HEK293 (cell line): ENCODE results near the gene LGALS16.

ENCODE experiments used
- FEZF1 ChIP-seq: fragments of 450-650 bp; formaldehyde crosslinking; IDR thresholded peaks from 2 replicates; pipeline ENCODE4 v1.5.1; 2016; ENCODE audit warnings: missing biosample characterization, missing genetic modification characterization
- GLI4 ChIP-seq: fragments of 450-650 bp; formaldehyde crosslinking; IDR thresholded peaks from 2 replicates; pipeline ENCODE4 v1.5.1; 2016; ENCODE audit warnings: missing biosample characterization, missing genetic modification characterization
- SP2 ChIP-seq: fragments of 450-650 bp; formaldehyde crosslinking; IDR thresholded peaks from 2 replicates; pipeline ENCODE4 v1.5.1; 2016; ENCODE audit warnings: missing biosample characterization, missing genetic modification characterization
- WT1 ChIP-seq: fragments of 450-650 bp; formaldehyde crosslinking; IDR thresholded peaks from 2 replicates; pipeline ENCODE4 v1.5.1; 2016; ENCODE audit warnings: missing biosample characterization, missing genetic modification characterization
- ZBTB21 ChIP-seq: fragments of 450-650 bp; formaldehyde crosslinking; IDR thresholded peaks from 2 replicates; pipeline ENCODE4 v1.5.1; 2017; ENCODE audit warnings: missing biosample characterization, missing genetic modification characterization
- ZFP3 ChIP-seq: fragments of 450-650 bp; formaldehyde crosslinking; IDR thresholded peaks from 2 replicates; pipeline ENCODE4 v1.5.1; 2016; ENCODE audit warnings: low read depth, missing biosample characterization, missing genetic modification characterization
- ZNF10 ChIP-seq: fragments of 450-650 bp; formaldehyde crosslinking; IDR thresholded peaks from 2 replicates; pipeline ENCODE4 v1.5.1; 2017; ENCODE audit warnings: missing biosample characterization, missing genetic modification characterization
- ZNF157 ChIP-seq: fragments of 450-650 bp; formaldehyde crosslinking; IDR thresholded peaks from 2 replicates; pipeline ENCODE4 v1.5.1; 2016; ENCODE audit warnings: missing biosample characterization, missing genetic modification characterization
- ZNF302 ChIP-seq: fragments of 450-650 bp; formaldehyde crosslinking; IDR thresholded peaks from 2 replicates; pipeline ENCODE4 v1.5.1; 2016; ENCODE audit warnings: missing biosample characterization, missing genetic modification characterization, low read depth
- ZNF366 ChIP-seq: fragments of 450-650 bp; formaldehyde crosslinking; conservative IDR thresholded peaks from 2 replicates; pipeline ENCODE4 v1.5.1; 2016; ENCODE audit warnings: missing biosample characterization, missing genetic modification characterization
- ZNF394 ChIP-seq: fragments of 450-650 bp; formaldehyde crosslinking; IDR thresholded peaks from 2 replicates; pipeline ENCODE4 v1.5.1; 2016; ENCODE audit warnings: missing biosample characterization, missing genetic modification characterization, mild to moderate bottlenecking, moderate library complexity, borderline replicate concordance
- ZNF521 ChIP-seq: fragments of 450-650 bp; formaldehyde crosslinking; IDR thresholded peaks from 2 replicates; pipeline ENCODE4 v1.5.1; 2017; ENCODE audit warnings: missing biosample characterization, mild to moderate bottlenecking, missing genetic modification characterization
- ZNF585B ChIP-seq: fragments of 450-650 bp; formaldehyde crosslinking; IDR thresholded peaks from 2 replicates; pipeline ENCODE4 v1.5.1; 2016; ENCODE audit warnings: missing biosample characterization, missing genetic modification characterization
- ZNF624 ChIP-seq: fragments of 450-650 bp; formaldehyde crosslinking; IDR thresholded peaks from 2 replicates; pipeline ENCODE4 v1.5.1; 2017; ENCODE audit warnings: missing biosample characterization, missing genetic modification characterization
- ZNF660 ChIP-seq: fragments of 450-650 bp; IDR thresholded peaks from 2 replicates; pipeline ENCODE4 v1.5.1; 2018; ENCODE audit warnings: missing biosample characterization, mild to moderate bottlenecking, missing genetic modification characterization
- ZNF664 ChIP-seq: fragments of 450-650 bp; formaldehyde crosslinking; IDR thresholded peaks from 2 replicates; pipeline ENCODE4 v1.5.1; 2016; ENCODE audit warnings: missing biosample characterization, missing genetic modification characterization
- ZNF670 ChIP-seq: fragments of 450-650 bp; formaldehyde crosslinking; IDR thresholded peaks from 2 replicates; pipeline ENCODE4 v1.5.1; 2016; ENCODE audit warnings: missing biosample characterization, missing genetic modification characterization, low read depth
- ZNF747 ChIP-seq: fragments of 450-650 bp; formaldehyde crosslinking; IDR thresholded peaks from 2 replicates; pipeline ENCODE4 v1.5.1; 2016; ENCODE audit warnings: missing biosample characterization, missing genetic modification characterization
- ZNF776 ChIP-seq: fragments of 450-650 bp; formaldehyde crosslinking; IDR thresholded peaks from 2 replicates; pipeline ENCODE4 v1.5.0; 2017; ENCODE audit warnings: missing biosample characterization, missing genetic modification characterization, borderline replicate concordance
- ZNF791 ChIP-seq: fragments of 450-650 bp; formaldehyde crosslinking; IDR thresholded peaks from 2 replicates; pipeline ENCODE4 v1.5.1; 2016; ENCODE audit warnings: missing biosample characterization, missing genetic modification characterization
- ZSCAN23 ChIP-seq: fragments of 450-650 bp; formaldehyde crosslinking; IDR thresholded peaks from 2 replicates; pipeline ENCODE4 v1.5.1; 2016; ENCODE audit warnings: missing biosample characterization, missing genetic modification characterization
- TF ChIP-seq, protein P1 (sequence below): fragments of 450-650 bp; formaldehyde crosslinking; IDR thresholded peaks from 2 replicates; pipeline ENCODE4 v1.5.1; 2016; ENCODE audit warnings: missing biosample characterization, missing genetic modification characterization
- TF ChIP-seq, protein P2 (sequence below): fragments of 450-650 bp; formaldehyde crosslinking; IDR thresholded peaks from 2 replicates; pipeline ENCODE4 v1.5.1; 2016; ENCODE audit warnings: missing biosample characterization, missing genetic modification characterization
- TF ChIP-seq, protein P3 (sequence below): fragments of 450-650 bp; formaldehyde crosslinking; IDR thresholded peaks from 2 replicates; pipeline ENCODE4 v1.5.1; 2016; ENCODE audit warnings: missing biosample characterization, missing genetic modification characterization, borderline replicate concordance
- TF ChIP-seq, protein P4 (sequence below): fragments of 450-650 bp; formaldehyde crosslinking; IDR thresholded peaks from 2 replicates; pipeline ENCODE4 v1.5.1; 2016; ENCODE audit warnings: missing biosample characterization, missing genetic modification characterization
- TF ChIP-seq, protein P5 (sequence below): fragments of 450-650 bp; formaldehyde crosslinking; IDR thresholded peaks from 2 replicates; pipeline ENCODE4 v1.5.1; 2016; ENCODE audit warnings: missing biosample characterization, missing genetic modification characterization

The LGALS16 gene

DNA sequence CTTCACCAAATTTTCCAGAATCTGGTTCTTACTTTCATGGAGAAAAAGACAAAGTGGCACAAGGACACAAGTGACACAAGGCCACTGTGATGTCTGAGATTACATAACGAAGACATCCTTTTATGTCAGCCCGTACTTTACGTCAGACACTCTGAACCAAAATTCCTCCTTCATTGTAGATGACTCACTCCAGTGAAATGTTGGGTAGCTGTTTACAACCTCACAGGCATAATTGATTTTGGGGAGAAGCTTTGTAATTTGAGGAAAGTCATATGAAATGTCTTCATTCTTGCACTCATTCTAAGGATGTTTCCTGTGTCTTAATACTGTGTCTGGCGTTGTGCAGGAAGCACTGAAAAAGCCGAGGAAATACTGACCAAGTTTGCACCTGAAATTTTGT lies 28.6 kb downstream of the LGALS16 start (continued):
- TF ChIP-seq ZSCAN23 (no peak), ZNF747 (tag by site-specific recombination) (no peak), ZNF664 (tag by site-specific recombination) (no peak), ZNF521 (tag by site-specific recombination) (no peak), ZNF660 (peak; percentile 84), ZNF394 (tag by site-specific recombination) (peak; percentile 61; the same call in 1 of the 2 replicates), ZNF791 (tag by site-specific recombination) (no peak), SP2 (tag by site-specific recombination) (no peak), ZNF776 (tag by site-specific recombination) (no peak), ZNF366 (tag by site-specific recombination) (peak; percentile 57), ZNF302 (tag by site-specific recombination) (no peak), GLI4 (tag by site-specific recombination) (no peak), ZNF624 (tag by site-specific recombination) (no peak), ZNF10 (tag by site-specific recombination) (no peak), ZFP3 (tag by site-specific recombination) (no peak), ZNF585B (tag by site-specific recombination) (no peak), FEZF1 (no peak), ZNF670 (tag by site-specific recombination) (no peak), ZBTB21 (tag by site-specific recombination) (peak; percentile 97), WT1 (tag by site-specific recombination) (no peak), ZNF157 (tag by site-specific recombination) (no peak)
- TF ChIP-seq, protein P1, sequence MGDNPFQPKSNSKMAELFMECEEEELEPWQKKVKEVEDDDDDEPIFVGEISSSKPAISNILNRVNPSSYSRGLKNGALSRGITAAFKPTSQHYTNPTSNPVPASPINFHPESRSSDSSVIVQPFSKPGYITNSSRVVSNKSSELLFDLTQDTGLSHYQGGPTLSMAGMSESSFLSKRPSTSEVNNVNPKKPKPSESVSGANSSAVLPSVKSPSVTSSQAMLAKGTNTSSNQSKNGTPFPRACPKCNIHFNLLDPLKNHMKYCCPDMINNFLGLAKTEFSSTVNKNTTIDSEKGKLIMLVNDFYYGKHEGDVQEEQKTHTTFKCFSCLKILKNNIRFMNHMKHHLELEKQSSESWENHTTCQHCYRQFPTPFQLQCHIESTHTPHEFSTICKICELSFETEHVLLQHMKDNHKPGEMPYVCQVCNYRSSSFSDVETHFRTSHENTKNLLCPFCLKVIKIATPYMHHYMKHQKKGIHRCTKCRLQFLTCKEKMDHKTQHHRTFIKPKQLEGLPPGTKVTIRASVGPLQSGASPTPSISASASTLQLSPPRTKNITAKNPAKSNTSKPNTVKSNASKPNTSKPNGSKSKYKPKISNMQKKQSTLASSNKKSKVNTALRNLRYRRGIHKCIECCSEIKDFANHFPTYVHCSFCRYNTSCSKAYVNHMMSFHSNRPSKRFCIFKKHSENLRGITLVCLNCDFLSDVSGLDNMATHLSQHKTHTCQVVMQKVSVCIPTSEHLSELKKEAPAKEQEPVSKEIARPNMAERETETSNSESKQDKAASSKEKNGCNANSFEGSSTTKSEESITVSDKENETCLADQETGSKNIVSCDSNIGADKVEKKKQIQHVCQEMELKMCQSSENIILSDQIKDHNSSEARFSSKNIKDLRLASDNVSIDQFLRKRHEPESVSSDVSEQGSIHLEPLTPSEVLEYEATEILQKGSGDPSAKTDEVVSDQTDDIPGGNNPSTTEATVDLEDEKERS (tag by site-specific recombination) = 0 out of 2 replicates have a peak, but pooled peaks have one; percentile 45
- TF ChIP-seq, protein P2, sequence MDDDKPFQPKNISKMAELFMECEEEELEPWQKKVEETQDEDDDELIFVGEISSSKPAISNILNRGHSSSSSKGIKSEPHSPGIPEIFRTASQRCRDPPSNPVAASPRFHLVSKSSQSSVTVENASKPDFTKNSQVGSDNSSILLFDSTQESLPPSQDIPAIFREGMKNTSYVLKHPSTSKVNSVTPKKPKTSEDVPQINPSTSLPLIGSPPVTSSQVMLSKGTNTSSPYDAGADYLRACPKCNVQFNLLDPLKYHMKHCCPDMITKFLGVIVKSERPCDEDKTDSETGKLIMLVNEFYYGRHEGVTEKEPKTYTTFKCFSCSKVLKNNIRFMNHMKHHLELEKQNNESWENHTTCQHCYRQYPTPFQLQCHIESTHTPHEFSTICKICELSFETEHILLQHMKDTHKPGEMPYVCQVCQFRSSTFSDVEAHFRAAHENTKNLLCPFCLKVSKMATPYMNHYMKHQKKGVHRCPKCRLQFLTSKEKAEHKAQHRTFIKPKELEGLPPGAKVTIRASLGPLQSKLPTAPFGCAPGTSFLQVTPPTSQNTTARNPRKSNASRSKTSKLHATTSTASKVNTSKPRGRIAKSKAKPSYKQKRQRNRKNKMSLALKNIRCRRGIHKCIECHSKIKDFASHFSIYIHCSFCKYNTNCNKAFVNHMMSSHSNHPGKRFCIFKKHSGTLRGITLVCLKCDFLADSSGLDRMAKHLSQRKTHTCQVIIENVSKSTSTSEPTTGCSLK (tag by site-specific recombination) = no peak
- TF ChIP-seq, protein P3, sequence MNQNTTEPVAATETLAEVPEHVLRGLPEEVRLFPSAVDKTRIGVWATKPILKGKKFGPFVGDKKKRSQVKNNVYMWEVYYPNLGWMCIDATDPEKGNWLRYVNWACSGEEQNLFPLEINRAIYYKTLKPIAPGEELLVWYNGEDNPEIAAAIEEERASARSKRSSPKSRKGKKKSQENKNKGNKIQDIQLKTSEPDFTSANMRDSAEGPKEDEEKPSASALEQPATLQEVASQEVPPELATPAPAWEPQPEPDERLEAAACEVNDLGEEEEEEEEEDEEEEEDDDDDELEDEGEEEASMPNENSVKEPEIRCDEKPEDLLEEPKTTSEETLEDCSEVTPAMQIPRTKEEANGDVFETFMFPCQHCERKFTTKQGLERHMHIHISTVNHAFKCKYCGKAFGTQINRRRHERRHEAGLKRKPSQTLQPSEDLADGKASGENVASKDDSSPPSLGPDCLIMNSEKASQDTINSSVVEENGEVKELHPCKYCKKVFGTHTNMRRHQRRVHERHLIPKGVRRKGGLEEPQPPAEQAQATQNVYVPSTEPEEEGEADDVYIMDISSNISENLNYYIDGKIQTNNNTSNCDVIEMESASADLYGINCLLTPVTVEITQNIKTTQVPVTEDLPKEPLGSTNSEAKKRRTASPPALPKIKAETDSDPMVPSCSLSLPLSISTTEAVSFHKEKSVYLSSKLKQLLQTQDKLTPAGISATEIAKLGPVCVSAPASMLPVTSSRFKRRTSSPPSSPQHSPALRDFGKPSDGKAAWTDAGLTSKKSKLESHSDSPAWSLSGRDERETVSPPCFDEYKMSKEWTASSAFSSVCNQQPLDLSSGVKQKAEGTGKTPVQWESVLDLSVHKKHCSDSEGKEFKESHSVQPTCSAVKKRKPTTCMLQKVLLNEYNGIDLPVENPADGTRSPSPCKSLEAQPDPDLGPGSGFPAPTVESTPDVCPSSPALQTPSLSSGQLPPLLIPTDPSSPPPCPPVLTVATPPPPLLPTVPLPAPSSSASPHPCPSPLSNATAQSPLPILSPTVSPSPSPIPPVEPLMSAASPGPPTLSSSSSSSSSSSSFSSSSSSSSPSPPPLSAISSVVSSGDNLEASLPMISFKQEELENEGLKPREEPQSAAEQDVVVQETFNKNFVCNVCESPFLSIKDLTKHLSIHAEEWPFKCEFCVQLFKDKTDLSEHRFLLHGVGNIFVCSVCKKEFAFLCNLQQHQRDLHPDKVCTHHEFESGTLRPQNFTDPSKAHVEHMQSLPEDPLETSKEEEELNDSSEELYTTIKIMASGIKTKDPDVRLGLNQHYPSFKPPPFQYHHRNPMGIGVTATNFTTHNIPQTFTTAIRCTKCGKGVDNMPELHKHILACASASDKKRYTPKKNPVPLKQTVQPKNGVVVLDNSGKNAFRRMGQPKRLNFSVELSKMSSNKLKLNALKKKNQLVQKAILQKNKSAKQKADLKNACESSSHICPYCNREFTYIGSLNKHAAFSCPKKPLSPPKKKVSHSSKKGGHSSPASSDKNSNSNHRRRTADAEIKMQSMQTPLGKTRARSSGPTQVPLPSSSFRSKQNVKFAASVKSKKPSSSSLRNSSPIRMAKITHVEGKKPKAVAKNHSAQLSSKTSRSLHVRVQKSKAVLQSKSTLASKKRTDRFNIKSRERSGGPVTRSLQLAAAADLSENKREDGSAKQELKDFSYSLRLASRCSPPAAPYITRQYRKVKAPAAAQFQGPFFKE (tag by site-specific recombination) = no peak
- TF ChIP-seq, protein P4, sequence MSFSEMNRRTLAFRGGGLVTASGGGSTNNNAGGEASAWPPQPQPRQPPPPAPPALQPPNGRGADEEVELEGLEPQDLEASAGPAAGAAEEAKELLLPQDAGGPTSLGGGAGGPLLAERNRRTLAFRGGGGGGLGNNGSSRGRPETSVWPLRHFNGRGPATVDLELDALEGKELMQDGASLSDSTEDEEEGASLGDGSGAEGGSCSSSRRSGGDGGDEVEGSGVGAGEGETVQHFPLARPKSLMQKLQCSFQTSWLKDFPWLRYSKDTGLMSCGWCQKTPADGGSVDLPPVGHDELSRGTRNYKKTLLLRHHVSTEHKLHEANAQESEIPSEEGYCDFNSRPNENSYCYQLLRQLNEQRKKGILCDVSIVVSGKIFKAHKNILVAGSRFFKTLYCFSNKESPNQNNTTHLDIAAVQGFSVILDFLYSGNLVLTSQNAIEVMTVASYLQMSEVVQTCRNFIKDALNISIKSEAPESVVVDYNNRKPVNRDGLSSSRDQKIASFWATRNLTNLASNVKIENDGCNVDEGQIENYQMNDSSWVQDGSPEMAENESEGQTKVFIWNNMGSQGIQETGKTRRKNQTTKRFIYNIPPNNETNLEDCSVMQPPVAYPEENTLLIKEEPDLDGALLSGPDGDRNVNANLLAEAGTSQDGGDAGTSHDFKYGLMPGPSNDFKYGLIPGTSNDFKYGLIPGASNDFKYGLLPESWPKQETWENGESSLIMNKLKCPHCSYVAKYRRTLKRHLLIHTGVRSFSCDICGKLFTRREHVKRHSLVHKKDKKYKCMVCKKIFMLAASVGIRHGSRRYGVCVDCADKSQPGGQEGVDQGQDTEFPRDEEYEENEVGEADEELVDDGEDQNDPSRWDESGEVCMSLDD (tag by site-specific recombination) = no peak
- TF ChIP-seq, protein P5, sequence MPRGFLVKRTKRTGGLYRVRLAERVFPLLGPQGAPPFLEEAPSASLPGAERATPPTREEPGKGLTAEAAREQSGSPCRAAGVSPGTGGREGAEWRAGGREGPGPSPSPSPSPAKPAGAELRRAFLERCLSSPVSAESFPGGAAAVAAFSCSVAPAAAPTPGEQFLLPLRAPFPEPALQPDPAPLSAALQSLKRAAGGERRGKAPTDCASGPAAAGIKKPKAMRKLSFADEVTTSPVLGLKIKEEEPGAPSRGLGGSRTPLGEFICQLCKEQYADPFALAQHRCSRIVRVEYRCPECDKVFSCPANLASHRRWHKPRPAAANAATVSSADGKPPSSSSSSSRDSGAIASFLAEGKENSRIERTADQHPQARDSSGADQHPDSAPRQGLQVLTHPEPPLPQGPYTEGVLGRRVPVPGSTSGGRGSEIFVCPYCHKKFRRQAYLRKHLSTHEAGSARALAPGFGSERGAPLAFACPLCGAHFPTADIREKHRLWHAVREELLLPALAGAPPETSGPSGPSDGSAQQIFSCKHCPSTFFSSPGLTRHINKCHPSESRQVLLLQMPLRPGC (tag by site-specific recombination) = no peak
